Nephron progenitor cell (in vitro differentiated cells): ENCODE data around the gene GNB1L.

Experiments
- DNase-seq: peaks from one replicate; pipeline ENCODE4 v3.0.0; 2021
- H3K27ac Mint-ChIP-seq: 2 replicates; pipeline ENCODE4 v1.8.0; 2021; ENCODE audit warnings: mild to moderate bottlenecking, moderate library complexity, mixed read lengths
- H3K27me3 Mint-ChIP-seq: 2 replicates; pipeline ENCODE4 v1.8.0; 2021; ENCODE audit warnings: mild to moderate bottlenecking, low read depth, mixed read lengths; ENCODE audit not compliant: poor library complexity
- H3K36me3 Mint-ChIP-seq: 2 replicates; pipeline ENCODE4 v1.8.0; 2021; ENCODE audit warnings: low read depth, mixed read lengths
- H3K4me1 Mint-ChIP-seq: 2 replicates; pipeline ENCODE4 v1.8.0; 2021; ENCODE audit warnings: mixed read lengths
- H3K4me3 Mint-ChIP-seq: 2 replicates; pipeline ENCODE4 v1.8.0; 2021; ENCODE audit warnings: mild to moderate bottlenecking, moderate library complexity, mixed read lengths
- H3K9me3 Mint-ChIP-seq: 2 replicates; pipeline ENCODE4 v1.8.0; 2021; ENCODE audit warnings: mild to moderate bottlenecking, moderate library complexity, mixed read lengths
- CTCF ChIP-seq: fragments of 200-600 bp; sonication (generic); IDR thresholded peaks from 2 replicates; pipeline ENCODE4 v1.5.0; 2021; ENCODE audit warnings: antibody characterized with exemption

The GNB1L gene

GRCh38 chr22:19735665-19736510 is 118.8 kb downstream of the GNB1L start:
- Mint-ChIP-seq H3K36me3 (no peaks in the 10 kb centered on the region), H3K4me3 (no peak overlapping the region), H3K9me3 (no peaks in the 10 kb centered on the region), H3K27me3 (peaks cover 45% of the 10 kb centered on the region), H3K4me1 (peaks cover 49% of the 10 kb centered on the region), H3K27ac (no peak overlapping the region)
- DNase-seq: peak; percentile 80
- no peak for TF ChIP-seq CTCF

- Mint-ChIP-seq H3K4me3 (no peak overlapping the region), H3K9me3 (no peaks in the 10 kb centered on the region)
- no peak for TF ChIP-seq CTCF
Measured at GRCh38 chr22:19734837-19735382, 119.8 kb downstream of the GNB1L start.

GRCh38 chr22:19734163-19734562 is 120.5 kb downstream of the GNB1L start:
- H3K27me3 Mint-ChIP-seq: peaks cover 61% of the 10 kb centered on the region
- H3K4me1 Mint-ChIP-seq: peaks cover 40% of the 10 kb centered on the region
- DNase-seq: no peak
- no peak overlapping the region for H3K27ac Mint-ChIP-seq
- no peaks in the 10 kb centered on the region for H3K36me3 Mint-ChIP-seq
- no peak overlapping the region for H3K4me3 Mint-ChIP-seq
- no peak for TF ChIP-seq CTCF
- no peaks in the 10 kb centered on the region for H3K9me3 Mint-ChIP-seq

More at GRCh38 chr22:19734837-19735382, 119.8 kb downstream of the GNB1L start:
- Mint-ChIP-seq H3K27ac (no peak overlapping the region), H3K27me3 (peaks cover 54% of the 10 kb centered on the region), H3K36me3 (no peaks in the 10 kb centered on the region), H3K4me1 (peaks cover 44% of the 10 kb centered on the region)
- DNase-seq: no peak

GRCh38 chr22:19733755-19734154 is 120.9 kb downstream of the GNB1L start:
- Mint-ChIP-seq H3K27me3 (peaks cover 65% of the 10 kb centered on the region), H3K4me1 (peaks cover 35% of the 10 kb centered on the region), H3K36me3 (no peaks in the 10 kb centered on the region), H3K27ac (no peak overlapping the region), H3K9me3 (no peaks in the 10 kb centered on the region), H3K4me3 (no peak overlapping the region)
- DNase-seq: no peak
- no peak for TF ChIP-seq CTCF
